Neural crest cell (in vitro differentiated cells): Measurements from ENCODE around the gene RASGRP2. TPM values are rescaled to one million over a fixed set of nuclear protein-coding genes. Genes with fewer than 3 reads are reported as not detected.

ENCODE experiments used
- DNase-seq: peaks from one replicate; pipeline ENCODE4 v3.0.0; 2021; ENCODE audit warnings: low read depth, mixed read lengths, low spot score
- H3K27ac Mint-ChIP-seq: one replicate; pipeline ENCODE4 v1.8.0; 2021; ENCODE audit warnings: mild to moderate bottlenecking, mixed read lengths; ENCODE audit not compliant: unreplicated experiment
- H3K27me3 Mint-ChIP-seq: 2 replicates; pipeline ENCODE4 v1.8.0; 2021; ENCODE audit warnings: low read depth, mild to moderate bottlenecking, mixed read lengths
- H3K36me3 Mint-ChIP-seq: 2 replicates; pipeline ENCODE4 v1.8.0; 2021; ENCODE audit warnings: low read depth, mild to moderate bottlenecking, mixed read lengths
- H3K4me1 Mint-ChIP-seq: 2 replicates; pipeline ENCODE4 v1.8.0; 2021; ENCODE audit warnings: mixed read lengths
- H3K4me3 Mint-ChIP-seq: one replicate; pipeline ENCODE4 v1.8.0; 2021; ENCODE audit warnings: mild to moderate bottlenecking, mixed read lengths
- H3K9me3 Mint-ChIP-seq: 2 replicates; pipeline ENCODE4 v1.8.0; 2021; ENCODE audit warnings: mixed read lengths
- CTCF ChIP-seq: fragments of 200-600 bp; sonication (generic); conservative IDR thresholded peaks from 2 replicates; pipeline ENCODE4 v1.5.0; 2021; ENCODE audit warnings: antibody characterized with exemption, mild to moderate bottlenecking
- total RNA-seq: library from RNA; stranded (reverse); gene quantifications from 2 replicates; pipeline ENCODE4 v1.2.1, GENCODE V29; 2021

Gene RASGRP2
- total RNA-seq, 1 donor from 2014 or later = 0.93 TPM

- no peak overlapping the region for H3K27ac Mint-ChIP-seq
- DNase-seq = no peak
- H3K27me3 Mint-ChIP-seq = peaks cover 2% of the 10 kb centered on the region
- TF ChIP-seq CTCF = no peak
- H3K4me3 Mint-ChIP-seq = peak overlapping the region; percentile 45
- peaks cover 49% of the 10 kb centered on the region for H3K4me1 Mint-ChIP-seq
- H3K9me3 Mint-ChIP-seq = no peaks in the 10 kb centered on the region
- peaks cover 66% of the 10 kb centered on the region for H3K36me3 Mint-ChIP-seq
Observed at GRCh38 chr11:64769283-64769682, 25.3 kb upstream of the RASGRP2 start.

- Mint-ChIP-seq H3K9me3 (no peaks in the 10 kb centered on the region), H3K4me3 (peak overlapping the region; percentile 58)
Observed at GRCh38 chr11:64768300-64768694, 24.4 kb upstream of the RASGRP2 start.

GRCh38 chr11:64767344-64768299 lies 23.7 kb upstream of the RASGRP2 start:
- Mint-ChIP-seq H3K9me3 (no peaks in the 10 kb centered on the region), H3K4me1 (peaks cover 54% of the 10 kb centered on the region), H3K27ac (no peak overlapping the region), H3K36me3 (peaks cover 61% of the 10 kb centered on the region), H3K27me3 (peaks cover 4% of the 10 kb centered on the region), H3K4me3 (peak overlapping the region; percentile 78)
- peak; percentile 86 for DNase-seq
- TF ChIP-seq CTCF = peak; percentile 81

More at GRCh38 chr11:64768300-64768694, 24.4 kb upstream of the RASGRP2 start:
- TF ChIP-seq CTCF = no peak
- H3K27ac Mint-ChIP-seq = no peak overlapping the region
- peaks cover 64% of the 10 kb centered on the region for H3K36me3 Mint-ChIP-seq
- DNase-seq = no peak
- H3K27me3 Mint-ChIP-seq = peaks cover 2% of the 10 kb centered on the region
- H3K4me1 Mint-ChIP-seq = peaks cover 51% of the 10 kb centered on the region

- Mint-ChIP-seq H3K36me3 (peaks cover 62% of the 10 kb centered on the region), H3K27me3 (peaks cover 10% of the 10 kb centered on the region), H3K27ac (no peak overlapping the region), H3K4me3 (no peak overlapping the region), H3K9me3 (no peaks in the 10 kb centered on the region), H3K4me1 (peaks cover 56% of the 10 kb centered on the region)
- no peak for TF ChIP-seq CTCF
- DNase-seq = no peak
Observed at GRCh38 chr11:64766881-64767280, 22.9 kb upstream of the RASGRP2 start.

- Mint-ChIP-seq H3K27me3 (peaks cover 14% of the 10 kb centered on the region), H3K36me3 (peaks cover 57% of the 10 kb centered on the region), H3K9me3 (no peaks in the 10 kb centered on the region), H3K4me1 (peaks cover 55% of the 10 kb centered on the region), H3K4me3 (peak overlapping the region; percentile 65), H3K27ac (no peak overlapping the region)
- no peak for DNase-seq
- TF ChIP-seq CTCF = no peak
Observed at GRCh38 chr11:64765851-64766665, 22.1 kb upstream of the RASGRP2 start.
